ENCODE data around the gene ZFPM1. TPM values are rescaled to one million over a fixed set of nuclear protein-coding genes. Genes with fewer than 3 reads are reported as not detected.

The ZFPM1 gene
- total RNA-seq, 1 donor from 2014 or later = 8.4 TPM

- DNase-seq (no peak), ATAC-seq (no peak)
- Histone ChIP-seq H3K9me3 (no peaks in the 10 kb centered on the region), H3K4me3 (no peak overlapping the region), H3K4me1 (no peaks in the 10 kb centered on the region), H3K36me3 (no peaks in the 10 kb centered on the region), H3K27me3 (no peaks in the 10 kb centered on the region), H3K27ac (no peak overlapping the region)
- intact Hi-C loops (cut with DNase I) = no loop called here
- TF ChIP-seq, protein P1, sequence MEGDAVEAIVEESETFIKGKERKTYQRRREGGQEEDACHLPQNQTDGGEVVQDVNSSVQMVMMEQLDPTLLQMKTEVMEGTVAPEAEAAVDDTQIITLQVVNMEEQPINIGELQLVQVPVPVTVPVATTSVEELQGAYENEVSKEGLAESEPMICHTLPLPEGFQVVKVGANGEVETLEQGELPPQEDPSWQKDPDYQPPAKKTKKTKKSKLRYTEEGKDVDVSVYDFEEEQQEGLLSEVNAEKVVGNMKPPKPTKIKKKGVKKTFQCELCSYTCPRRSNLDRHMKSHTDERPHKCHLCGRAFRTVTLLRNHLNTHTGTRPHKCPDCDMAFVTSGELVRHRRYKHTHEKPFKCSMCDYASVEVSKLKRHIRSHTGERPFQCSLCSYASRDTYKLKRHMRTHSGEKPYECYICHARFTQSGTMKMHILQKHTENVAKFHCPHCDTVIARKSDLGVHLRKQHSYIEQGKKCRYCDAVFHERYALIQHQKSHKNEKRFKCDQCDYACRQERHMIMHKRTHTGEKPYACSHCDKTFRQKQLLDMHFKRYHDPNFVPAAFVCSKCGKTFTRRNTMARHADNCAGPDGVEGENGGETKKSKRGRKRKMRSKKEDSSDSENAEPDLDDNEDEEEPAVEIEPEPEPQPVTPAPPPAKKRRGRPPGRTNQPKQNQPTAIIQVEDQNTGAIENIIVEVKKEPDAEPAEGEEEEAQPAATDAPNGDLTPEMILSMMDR (IDR thresholded peaks at IDR 0.05) = no peak
Observed at GRCh38 chr16:88419790-88420189, 33.3 kb upstream of the ZFPM1 start.

GRCh38 chr16:88420496-88420895 lies 32.6 kb upstream of the ZFPM1 start:
- TF ChIP-seq, protein P1 (IDR thresholded peaks at IDR 0.05) = no peak
- H3K27ac ChIP-seq = no peak overlapping the region
- H3K4me3 ChIP-seq = no peak overlapping the region
- no peaks in the 10 kb centered on the region for H3K27me3 ChIP-seq
- no peaks in the 10 kb centered on the region for H3K4me1 ChIP-seq
- intact Hi-C loops (cut with DNase I) = no loop called here
- no peaks in the 10 kb centered on the region for H3K9me3 ChIP-seq
- DNase-seq = no peak
- no peaks in the 10 kb centered on the region for H3K36me3 ChIP-seq
- no peak for ATAC-seq

DNA sequence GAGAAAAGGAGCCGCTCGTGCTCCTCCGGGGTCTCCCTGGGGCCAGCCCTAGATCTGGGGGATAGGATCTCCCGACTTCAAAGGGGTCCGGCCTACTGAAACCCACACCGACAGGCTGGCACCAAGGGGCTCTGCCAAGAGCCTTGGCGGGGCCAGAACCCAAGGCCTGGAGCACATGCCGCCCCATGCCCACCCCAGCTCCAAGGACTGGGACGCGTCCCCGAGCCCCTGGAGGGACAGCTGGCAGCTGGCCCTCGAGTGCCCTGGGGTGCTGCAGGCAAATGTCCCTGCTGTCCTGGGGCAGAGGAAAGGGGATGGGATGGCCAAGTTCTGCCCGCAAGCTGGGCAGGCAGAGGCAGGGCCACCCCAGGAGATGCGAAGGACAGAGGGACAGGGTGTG lies 31.8 kb upstream of the ZFPM1 start:
- Histone ChIP-seq H3K27ac (no peak overlapping the region), H3K27me3 (no peaks in the 10 kb centered on the region), H3K4me1 (no peaks in the 10 kb centered on the region), H3K4me3 (no peak overlapping the region), H3K36me3 (no peaks in the 10 kb centered on the region), H3K9me3 (no peaks in the 10 kb centered on the region)
- intact Hi-C loops (cut with DNase I) = no loop called here
- DNase-seq (no peak), ATAC-seq (no peak)
- TF ChIP-seq, protein P1 (IDR thresholded peaks at IDR 0.05) = no peak

DNA sequence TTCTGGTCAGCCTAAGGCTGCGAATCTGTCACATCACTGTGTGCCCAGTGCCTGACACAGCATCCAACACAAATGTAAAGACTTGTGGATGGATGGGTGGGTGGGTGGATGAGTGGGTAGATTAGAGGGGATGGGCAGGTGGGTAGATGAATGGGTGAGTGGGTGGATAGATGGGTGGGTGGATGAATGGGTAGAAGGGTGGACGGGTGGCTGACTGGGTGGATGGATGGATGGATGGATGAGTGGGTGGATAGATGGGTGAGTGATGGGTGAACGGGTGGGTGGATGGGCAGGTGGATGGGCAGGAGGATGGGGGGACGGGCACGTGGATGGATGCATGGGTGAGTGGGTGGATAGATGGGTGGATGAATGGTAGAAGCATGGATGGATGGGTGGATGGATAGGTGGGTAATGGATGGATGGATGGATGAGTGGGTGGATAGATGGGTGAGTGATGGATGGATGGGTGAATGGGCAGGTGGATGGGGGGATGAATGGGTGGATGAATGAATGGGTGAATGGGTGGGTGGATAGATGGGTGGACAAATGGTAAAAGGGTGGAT lies 31.1 kb upstream of the ZFPM1 start:
- TF ChIP-seq, protein P1 (IDR thresholded peaks at IDR 0.05) = no peak
- H3K4me1 ChIP-seq = no peaks in the 10 kb centered on the region
- H3K36me3 ChIP-seq = no peaks in the 10 kb centered on the region
- DNase-seq (no peak), ATAC-seq (no peak)
- intact Hi-C loops (cut with DNase I) = no loop called here
- no peak overlapping the region for H3K27ac ChIP-seq
- no peaks in the 10 kb centered on the region for H3K9me3 ChIP-seq
- H3K27me3 ChIP-seq = no peaks in the 10 kb centered on the region
- no peak overlapping the region for H3K4me3 ChIP-seq

GRCh38 chr16:88422733-88423447 lies 30.2 kb upstream of the ZFPM1 start:
- ATAC-seq (no peak), DNase-seq (no peak)
- intact Hi-C loops (cut with DNase I) = no loop called here
- TF ChIP-seq, protein P1 (IDR thresholded peaks at IDR 0.05) = no peak
- no peaks in the 10 kb centered on the region for H3K36me3 ChIP-seq
- H3K27me3 ChIP-seq = no peaks in the 10 kb centered on the region
- no peak overlapping the region for H3K4me3 ChIP-seq
- no peak overlapping the region for H3K27ac ChIP-seq
- no peaks in the 10 kb centered on the region for H3K9me3 ChIP-seq
- no peaks in the 10 kb centered on the region for H3K4me1 ChIP-seq

Data from upper lobe of right lung (tissue), 1 donor.